ENCODE measurements around the gene CNOT3.

The CNOT3 gene

GRCh38 chr19:54155694-54156093 lies 18.1 kb downstream of the CNOT3 start:
- Histone ChIP-seq H3K36me3 (ENCODE audit: control insufficient read depth, insufficient read depth, low read length) (peaks cover 46% of the 10 kb centered on the region), H3K4me3 (replicated peaks; ENCODE audit: low read depth, low read length) (no peak overlapping the region), H3K27me3 (replicated peaks; ENCODE audit: control insufficient read depth, insufficient read depth, low read length) (no peaks in the 10 kb centered on the region)
- no peak for DNase-seq (ENCODE audit: extremely low read depth, insufficient read length)
- TF ChIP-seq, protein P1, sequence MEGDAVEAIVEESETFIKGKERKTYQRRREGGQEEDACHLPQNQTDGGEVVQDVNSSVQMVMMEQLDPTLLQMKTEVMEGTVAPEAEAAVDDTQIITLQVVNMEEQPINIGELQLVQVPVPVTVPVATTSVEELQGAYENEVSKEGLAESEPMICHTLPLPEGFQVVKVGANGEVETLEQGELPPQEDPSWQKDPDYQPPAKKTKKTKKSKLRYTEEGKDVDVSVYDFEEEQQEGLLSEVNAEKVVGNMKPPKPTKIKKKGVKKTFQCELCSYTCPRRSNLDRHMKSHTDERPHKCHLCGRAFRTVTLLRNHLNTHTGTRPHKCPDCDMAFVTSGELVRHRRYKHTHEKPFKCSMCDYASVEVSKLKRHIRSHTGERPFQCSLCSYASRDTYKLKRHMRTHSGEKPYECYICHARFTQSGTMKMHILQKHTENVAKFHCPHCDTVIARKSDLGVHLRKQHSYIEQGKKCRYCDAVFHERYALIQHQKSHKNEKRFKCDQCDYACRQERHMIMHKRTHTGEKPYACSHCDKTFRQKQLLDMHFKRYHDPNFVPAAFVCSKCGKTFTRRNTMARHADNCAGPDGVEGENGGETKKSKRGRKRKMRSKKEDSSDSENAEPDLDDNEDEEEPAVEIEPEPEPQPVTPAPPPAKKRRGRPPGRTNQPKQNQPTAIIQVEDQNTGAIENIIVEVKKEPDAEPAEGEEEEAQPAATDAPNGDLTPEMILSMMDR (IDR thresholded peaks at IDR 0.05; ENCODE audit: insufficient read depth, low read length, poor library complexity, severe bottlenecking): no peak

- DNase-seq (ENCODE audit: extremely low read depth, insufficient read length): no peak
- Histone ChIP-seq H3K27me3 (replicated peaks; ENCODE audit: control insufficient read depth, insufficient read depth, low read length) (no peaks in the 10 kb centered on the region), H3K36me3 (ENCODE audit: control insufficient read depth, insufficient read depth, low read length) (peaks cover 42% of the 10 kb centered on the region), H3K4me3 (replicated peaks; ENCODE audit: low read depth, low read length) (no peak overlapping the region)
- TF ChIP-seq, protein P1 (IDR thresholded peaks at IDR 0.05; ENCODE audit: insufficient read depth, low read length, poor library complexity, severe bottlenecking): no peak
Measured at GRCh38 chr19:54156490-54156889, 18.9 kb downstream of the CNOT3 start.

- no peak overlapping the region for H3K4me3 ChIP-seq (replicated peaks; ENCODE audit: low read depth, low read length)
- no peak for DNase-seq (ENCODE audit: extremely low read depth, insufficient read length)
- no peaks in the 10 kb centered on the region for H3K27me3 ChIP-seq (replicated peaks; ENCODE audit: control insufficient read depth, insufficient read depth, low read length)
- peaks cover 39% of the 10 kb centered on the region for H3K36me3 ChIP-seq (ENCODE audit: control insufficient read depth, insufficient read depth, low read length)
- TF ChIP-seq, protein P1 (IDR thresholded peaks at IDR 0.05; ENCODE audit: insufficient read depth, low read length, poor library complexity, severe bottlenecking): no peak
Measured at GRCh38 chr19:54156953-54157352, 19.4 kb downstream of the CNOT3 start.

DNA sequence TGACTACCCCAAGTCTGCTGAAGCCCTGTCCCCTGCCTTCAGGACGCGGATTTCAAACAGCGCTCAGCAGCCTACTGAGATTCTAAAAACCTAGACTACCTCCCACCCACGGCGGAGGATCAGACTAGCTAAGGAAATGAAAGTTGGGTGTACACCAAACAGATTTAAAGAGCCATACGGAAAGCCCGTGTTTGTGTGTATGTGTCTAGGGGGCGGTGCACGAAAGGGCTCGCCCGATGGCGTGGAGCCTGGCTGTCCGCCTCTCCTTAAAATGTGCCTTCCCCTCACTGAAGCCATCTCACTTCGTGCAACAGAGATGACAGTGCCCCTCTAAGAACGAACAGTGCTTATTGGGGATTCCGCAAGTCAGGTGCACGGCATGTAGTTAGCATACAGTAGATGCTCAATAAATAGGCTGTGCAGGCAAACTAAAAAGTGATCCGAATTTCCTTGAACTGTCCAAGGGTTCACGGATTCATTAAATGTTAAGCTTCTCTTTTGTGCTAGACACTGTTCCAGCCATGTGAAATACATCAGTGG lies 21.3 kb downstream of the CNOT3 start:
- Histone ChIP-seq H3K36me3 (ENCODE audit: control insufficient read depth, insufficient read depth, low read length) (peaks cover 27% of the 10 kb centered on the region), H3K4me3 (replicated peaks; ENCODE audit: low read depth, low read length) (peak overlapping the region; percentile 91), H3K27me3 (replicated peaks; ENCODE audit: control insufficient read depth, insufficient read depth, low read length) (no peaks in the 10 kb centered on the region)
- no peak for DNase-seq (ENCODE audit: extremely low read depth, insufficient read length)
- TF ChIP-seq, protein P1 (IDR thresholded peaks at IDR 0.05; ENCODE audit: insufficient read depth, low read length, poor library complexity, severe bottlenecking): no peak

DNA sequence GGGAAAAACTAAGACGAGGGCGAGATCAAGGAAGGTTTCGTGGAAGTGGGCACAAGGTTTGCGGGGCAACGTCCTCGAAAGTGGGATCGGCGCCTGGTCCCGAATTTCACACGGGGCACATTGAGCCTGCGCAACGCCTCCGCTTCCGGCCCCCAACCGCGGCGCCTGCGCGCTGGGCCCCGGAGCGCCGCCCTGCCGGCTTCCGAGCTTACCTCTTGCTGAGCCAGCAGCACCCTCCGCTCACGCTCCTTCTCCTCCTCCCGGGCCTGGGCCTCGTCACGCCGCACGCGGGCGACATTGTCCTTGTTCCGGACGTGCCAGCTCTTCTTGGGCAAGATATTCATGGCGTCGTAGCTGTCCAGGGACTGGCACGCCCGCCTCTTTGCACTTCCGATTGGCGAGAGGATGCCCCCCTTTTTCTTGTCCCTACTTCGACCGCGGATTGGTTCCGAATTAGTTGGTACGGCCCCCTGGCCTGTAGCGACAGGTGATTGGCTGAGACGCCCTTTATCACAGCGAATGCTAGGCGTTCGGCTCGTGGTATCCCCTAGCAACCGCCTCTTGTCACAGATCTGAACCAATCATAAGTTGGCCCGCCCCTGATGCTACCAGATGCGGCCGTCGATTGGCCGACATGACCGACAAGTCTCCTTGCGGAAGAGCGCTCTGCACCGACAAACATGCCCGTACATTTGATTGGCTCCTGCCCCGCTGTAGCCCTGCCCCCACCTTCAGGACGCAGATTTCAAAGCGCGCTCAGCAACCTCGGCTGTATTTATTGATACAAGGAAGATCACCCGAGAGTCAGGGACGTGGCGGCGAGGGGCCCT lies 22.0 kb downstream of the CNOT3 start, which contains the start of gene LENG1:
Gene LENG1, minus strand, starts transcription at position 370 of the 830 bp plus-strand sequence. Its CDS starts 26 bp downstream, at position 344.
- TF ChIP-seq, protein P1 (IDR thresholded peaks at IDR 0.05; ENCODE audit: insufficient read depth, low read length, poor library complexity, severe bottlenecking): no peak
- DNase-seq (ENCODE audit: extremely low read depth, insufficient read length): peak; percentile 95
- Histone ChIP-seq H3K4me3 (replicated peaks; ENCODE audit: low read depth, low read length) (peak within 1 kb of the TSS; percentile 91), H3K27me3 (replicated peaks; ENCODE audit: control insufficient read depth, insufficient read depth, low read length) (no peaks in the 10 kb centered on the region), H3K36me3 (ENCODE audit: control insufficient read depth, insufficient read depth, low read length) (peaks cover 23% of the 10 kb centered on the region)

Data from GM06990 (cell line).